Measurements from ENCODE around the gene BTAF1. TPM values are rescaled to one million over a fixed set of nuclear protein-coding genes. Genes with fewer than 3 reads are reported as not detected.

Gene BTAF1
- total RNA-seq, 1 donor from 2014 or later: 31.0 TPM

GRCh38 chr10:91974960-91975359 lies 51.4 kb downstream of the BTAF1 start:
- Histone ChIP-seq H3K4me3 (no peak overlapping the region), H3K27ac (no peak overlapping the region), H3K9me3 (no peaks in the 10 kb centered on the region), H3K36me3 (peaks cover 27% of the 10 kb centered on the region), H3K4me1 (no peaks in the 10 kb centered on the region), H3K27me3 (ENCODE audit: low read depth) (no peaks in the 10 kb centered on the region)
- intact Hi-C loops (cut with DNase I): no loop called here
- TF ChIP-seq CTCF (IDR thresholded peaks at IDR 0.05): no peak
- no peak for DNase-seq
- no peak for ATAC-seq

- no peak overlapping the region for H3K4me3 ChIP-seq
- ATAC-seq (no peak), DNase-seq (no peak)
- no peak for TF ChIP-seq CTCF (IDR thresholded peaks at IDR 0.05)
- no peaks in the 10 kb centered on the region for H3K27me3 ChIP-seq (ENCODE audit: low read depth)
- no peaks in the 10 kb centered on the region for H3K9me3 ChIP-seq
- H3K4me1 ChIP-seq: no peaks in the 10 kb centered on the region
- H3K36me3 ChIP-seq: peaks cover 25% of the 10 kb centered on the region
- intact Hi-C loops (cut with DNase I): no loop called here
- no peak overlapping the region for H3K27ac ChIP-seq
Observed at GRCh38 chr10:91975438-91975837, 51.9 kb downstream of the BTAF1 start.

- Histone ChIP-seq H3K27ac (no peak overlapping the region), H3K36me3 (peaks cover 20% of the 10 kb centered on the region), H3K4me3 (no peak overlapping the region), H3K4me1 (no peaks in the 10 kb centered on the region), H3K9me3 (no peaks in the 10 kb centered on the region), H3K27me3 (ENCODE audit: low read depth) (no peaks in the 10 kb centered on the region)
- TF ChIP-seq CTCF (IDR thresholded peaks at IDR 0.05): no peak
- intact Hi-C loops (cut with DNase I): no loop called here
- DNase-seq (no peak), ATAC-seq (no peak)
Observed at GRCh38 chr10:91976317-91977051, 52.9 kb downstream of the BTAF1 start.

- no peaks in the 10 kb centered on the region for H3K27me3 ChIP-seq (ENCODE audit: low read depth)
- intact Hi-C loops (cut with DNase I): no loop called here
- no peak for TF ChIP-seq CTCF (IDR thresholded peaks at IDR 0.05)
- no peaks in the 10 kb centered on the region for H3K4me1 ChIP-seq
- H3K36me3 ChIP-seq: peaks cover 22% of the 10 kb centered on the region
- ATAC-seq: no peak
- no peak overlapping the region for H3K4me3 ChIP-seq
- H3K9me3 ChIP-seq: no peaks in the 10 kb centered on the region
- H3K27ac ChIP-seq: no peak overlapping the region
- DNase-seq: no peak
Observed at GRCh38 chr10:91977491-91977890, 53.9 kb downstream of the BTAF1 start.

- Histone ChIP-seq H3K4me1 (no peaks in the 10 kb centered on the region), H3K27ac (no peak overlapping the region), H3K9me3 (no peaks in the 10 kb centered on the region), H3K27me3 (ENCODE audit: low read depth) (no peaks in the 10 kb centered on the region), H3K4me3 (no peak overlapping the region), H3K36me3 (peaks cover 24% of the 10 kb centered on the region)
- ATAC-seq (no peak), DNase-seq (no peak)
- intact Hi-C loops (cut with DNase I): no loop called here
- TF ChIP-seq CTCF (IDR thresholded peaks at IDR 0.05): no peak
Observed at GRCh38 chr10:91978585-91978984, 55.0 kb downstream of the BTAF1 start.

All from lower lobe of right lung (tissue), 2 donors.